ENCODE data around the gene NRSN1.

DNA sequence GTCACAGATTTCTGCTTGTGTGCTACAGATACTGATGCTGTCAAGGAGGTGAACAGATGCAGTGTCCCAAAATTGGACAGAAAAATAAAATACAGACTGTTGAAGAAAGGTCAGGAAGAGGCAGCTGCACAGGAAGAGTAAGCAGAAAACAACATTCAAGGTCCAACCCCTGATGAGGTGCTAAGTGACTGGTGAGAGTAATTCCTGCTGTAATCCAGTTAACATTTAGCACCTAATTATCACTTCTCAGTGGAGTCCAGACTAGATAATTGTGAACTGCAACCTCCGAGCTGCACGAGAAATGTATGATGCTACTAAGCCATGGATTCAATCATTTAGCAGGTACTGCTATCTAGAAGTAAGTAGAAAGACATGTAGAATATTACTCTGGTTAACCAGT lies 36.3 kb upstream of the NRSN1 start:
- TF ChIP-seq, protein P1, sequence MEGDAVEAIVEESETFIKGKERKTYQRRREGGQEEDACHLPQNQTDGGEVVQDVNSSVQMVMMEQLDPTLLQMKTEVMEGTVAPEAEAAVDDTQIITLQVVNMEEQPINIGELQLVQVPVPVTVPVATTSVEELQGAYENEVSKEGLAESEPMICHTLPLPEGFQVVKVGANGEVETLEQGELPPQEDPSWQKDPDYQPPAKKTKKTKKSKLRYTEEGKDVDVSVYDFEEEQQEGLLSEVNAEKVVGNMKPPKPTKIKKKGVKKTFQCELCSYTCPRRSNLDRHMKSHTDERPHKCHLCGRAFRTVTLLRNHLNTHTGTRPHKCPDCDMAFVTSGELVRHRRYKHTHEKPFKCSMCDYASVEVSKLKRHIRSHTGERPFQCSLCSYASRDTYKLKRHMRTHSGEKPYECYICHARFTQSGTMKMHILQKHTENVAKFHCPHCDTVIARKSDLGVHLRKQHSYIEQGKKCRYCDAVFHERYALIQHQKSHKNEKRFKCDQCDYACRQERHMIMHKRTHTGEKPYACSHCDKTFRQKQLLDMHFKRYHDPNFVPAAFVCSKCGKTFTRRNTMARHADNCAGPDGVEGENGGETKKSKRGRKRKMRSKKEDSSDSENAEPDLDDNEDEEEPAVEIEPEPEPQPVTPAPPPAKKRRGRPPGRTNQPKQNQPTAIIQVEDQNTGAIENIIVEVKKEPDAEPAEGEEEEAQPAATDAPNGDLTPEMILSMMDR (conservative IDR thresholded peaks at IDR 0.05; ENCODE audit: low read depth in 2 of 2) = no peak
- TF ChIP-seq POLR2AphosphoS5 (IDR thresholded peaks at IDR 0.05; ENCODE audit: low read depth) (no peak), EZH2 (IDR thresholded peaks at IDR 0.05; ENCODE audit: low read depth, unreplicated experiment) (no peak), EZH2phosphoT487 (IDR thresholded peaks at IDR 0.05; ENCODE audit: unreplicated experiment) (no peak)
